ENCODE data around the gene RUVBL1. TPM values are rescaled to one million over a fixed set of nuclear protein-coding genes. Genes with fewer than 3 reads are reported as not detected.

Gene RUVBL1
- total and polyA plus RNA-seq, 10 of the 15 experiments (the other 5 are each of a cell fraction or from before 2014, with no cell fraction given), result 15.2 to 142 (median 84.2) TPM

DNA sequence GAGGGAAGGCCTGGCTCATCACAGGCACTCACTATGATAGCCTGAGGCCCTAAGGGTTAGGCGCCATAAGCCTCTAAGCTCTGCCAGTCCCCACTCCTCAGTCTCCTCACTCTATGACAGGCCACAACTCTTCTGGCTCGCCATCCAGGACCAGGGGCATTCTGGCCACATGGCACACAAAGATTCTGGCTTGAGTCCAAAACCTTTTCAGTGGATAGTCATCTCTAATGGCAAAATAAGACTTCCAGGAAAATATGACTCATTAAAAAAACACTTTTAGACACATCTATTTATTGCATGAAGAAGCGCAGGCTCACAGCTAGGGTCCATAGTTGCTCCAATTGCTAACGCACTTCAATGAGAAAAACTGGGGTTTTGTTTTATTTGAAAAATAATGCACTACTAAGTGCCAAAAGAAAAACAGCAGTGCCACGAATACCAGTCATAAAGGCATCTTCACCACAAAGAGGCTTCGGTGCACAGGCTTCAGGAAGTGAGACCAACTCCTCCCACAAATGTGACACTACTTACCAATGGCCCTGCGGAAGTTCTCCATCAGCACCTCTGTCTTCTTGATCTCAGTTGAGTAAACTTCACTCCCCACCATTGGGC lies 11.1 kb downstream of the RUVBL1 start:
- H3K27ac ChIP-seq (ENCODE audit: control insufficient read depth, insufficient read depth), result no peak overlapping the region

More for the DNA sequence above, 11.1 kb downstream of the RUVBL1 start:
- 27% methylated on average over 7 of the region's 7 CpGs for WGBS (ENCODE audit: insufficient coverage, insufficient replicate concordance, low lambda C conversion rate, missing lambda C conversion rate)
- 0 out of 2 replicates have a peak overlapping the region, but pooled peaks have one; percentile 7 for H2AFZ ChIP-seq (ENCODE audit: control insufficient read depth, low read depth, low read length)
- TF ChIP-seq MYB (IDR thresholded peaks at IDR 0.05; ENCODE audit: borderline replicate concordance, low read depth, low read length), result no peak
- TF ChIP-seq, protein P1, sequence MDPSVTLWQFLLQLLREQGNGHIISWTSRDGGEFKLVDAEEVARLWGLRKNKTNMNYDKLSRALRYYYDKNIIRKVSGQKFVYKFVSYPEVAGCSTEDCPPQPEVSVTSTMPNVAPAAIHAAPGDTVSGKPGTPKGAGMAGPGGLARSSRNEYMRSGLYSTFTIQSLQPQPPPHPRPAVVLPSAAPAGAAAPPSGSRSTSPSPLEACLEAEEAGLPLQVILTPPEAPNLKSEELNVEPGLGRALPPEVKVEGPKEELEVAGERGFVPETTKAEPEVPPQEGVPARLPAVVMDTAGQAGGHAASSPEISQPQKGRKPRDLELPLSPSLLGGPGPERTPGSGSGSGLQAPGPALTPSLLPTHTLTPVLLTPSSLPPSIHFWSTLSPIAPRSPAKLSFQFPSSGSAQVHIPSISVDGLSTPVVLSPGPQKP (IDR thresholded peaks at IDR 0.05; ENCODE audit: low read depth, low read length), result no peak
- TF ChIP-seq, protein P2, sequence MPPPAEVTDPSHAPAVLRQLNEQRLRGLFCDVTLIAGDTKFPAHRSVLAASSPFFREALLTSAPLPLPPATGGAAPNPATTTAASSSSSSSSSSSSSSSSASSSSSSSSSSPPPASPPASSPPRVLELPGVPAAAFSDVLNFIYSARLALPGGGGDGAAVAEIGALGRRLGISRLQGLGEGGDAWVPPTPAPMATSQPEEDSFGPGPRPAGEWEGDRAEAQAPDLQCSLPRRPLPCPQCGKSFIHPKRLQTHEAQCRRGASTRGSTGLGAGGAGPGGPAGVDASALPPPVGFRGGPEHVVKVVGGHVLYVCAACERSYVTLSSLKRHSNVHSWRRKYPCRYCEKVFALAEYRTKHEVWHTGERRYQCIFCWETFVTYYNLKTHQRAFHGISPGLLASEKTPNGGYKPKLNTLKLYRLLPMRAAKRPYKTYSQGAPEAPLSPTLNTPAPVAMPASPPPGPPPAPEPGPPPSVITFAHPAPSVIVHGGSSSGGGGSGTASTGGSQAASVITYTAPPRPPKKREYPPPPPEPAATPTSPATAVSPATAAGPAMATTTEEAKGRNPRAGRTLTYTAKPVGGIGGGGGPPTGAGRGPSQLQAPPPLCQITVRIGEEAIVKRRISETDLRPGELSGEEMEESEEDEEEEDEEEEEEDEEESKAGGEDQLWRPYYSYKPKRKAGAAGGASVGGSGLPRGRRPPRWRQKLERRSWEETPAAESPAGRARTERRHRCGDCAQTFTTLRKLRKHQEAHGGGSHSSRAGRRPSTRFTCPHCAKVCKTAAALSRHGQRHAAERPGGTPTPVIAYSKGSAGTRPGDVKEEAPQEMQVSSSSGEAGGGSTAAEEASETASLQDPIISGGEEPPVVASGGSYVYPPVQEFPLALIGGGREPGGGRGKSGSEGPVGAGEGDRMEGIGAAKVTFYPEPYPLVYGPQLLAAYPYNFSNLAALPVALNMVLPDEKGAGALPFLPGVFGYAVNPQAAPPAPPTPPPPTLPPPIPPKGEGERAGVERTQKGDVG (CRISPR knock-in tag; IDR thresholded peaks at IDR 0.05), result no peak
- no peak for TF ChIP-seq MEF2B (IDR thresholded peaks at IDR 0.05; ENCODE audit: partially characterized antibody, poor library complexity, severe bottlenecking)
- no peak for TF ChIP-seq MEF2A (IDR thresholded peaks at IDR 0.05; ENCODE audit: insufficient read depth, low read depth, low read length)
- TF ChIP-seq, protein P3, sequence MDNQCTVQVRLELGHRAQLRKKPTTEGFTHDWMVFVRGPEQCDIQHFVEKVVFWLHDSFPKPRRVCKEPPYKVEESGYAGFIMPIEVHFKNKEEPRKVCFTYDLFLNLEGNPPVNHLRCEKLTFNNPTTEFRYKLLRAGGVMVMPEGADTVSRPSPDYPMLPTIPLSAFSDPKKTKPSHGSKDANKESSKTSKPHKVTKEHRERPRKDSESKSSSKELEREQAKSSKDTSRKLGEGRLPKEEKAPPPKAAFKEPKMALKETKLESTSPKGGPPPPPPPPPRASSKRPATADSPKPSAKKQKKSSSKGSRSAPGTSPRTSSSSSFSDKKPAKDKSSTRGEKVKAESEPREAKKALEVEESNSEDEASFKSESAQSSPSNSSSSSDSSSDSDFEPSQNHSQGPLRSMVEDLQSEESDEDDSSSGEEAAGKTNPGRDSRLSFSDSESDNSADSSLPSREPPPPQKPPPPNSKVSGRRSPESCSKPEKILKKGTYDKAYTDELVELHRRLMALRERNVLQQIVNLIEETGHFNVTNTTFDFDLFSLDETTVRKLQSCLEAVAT (IDR thresholded peaks at IDR 0.05), result no peak
- TF ChIP-seq, protein P4, sequence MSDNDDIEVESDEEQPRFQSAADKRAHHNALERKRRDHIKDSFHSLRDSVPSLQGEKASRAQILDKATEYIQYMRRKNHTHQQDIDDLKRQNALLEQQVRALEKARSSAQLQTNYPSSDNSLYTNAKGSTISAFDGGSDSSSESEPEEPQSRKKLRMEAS (IDR thresholded peaks at IDR 0.05; ENCODE audit: low read depth, low read length), result no peak
- no peak for TF ChIP-seq WRNIP1 (IDR thresholded peaks at IDR 0.05; ENCODE audit: borderline replicate concordance, low read depth, low read length)
- TF ChIP-seq ZNF622 (IDR thresholded peaks at IDR 0.05), result no peak
- TF ChIP-seq TARDBP (IDR thresholded peaks at IDR 0.05; ENCODE audit: borderline replicate concordance), result no peak
- no peak for TF ChIP-seq LARP7 (IDR thresholded peaks at IDR 0.05)
- TF ChIP-seq BHLHE40 (IDR thresholded peaks at IDR 0.05; ENCODE audit: borderline replicate concordance in 1 of 2, low read depth in 2 of 2, low read length in 1 of 2), result no peak
- TF ChIP-seq SMC3 (IDR thresholded peaks at IDR 0.05; ENCODE audit: borderline replicate concordance, low read length), result no peak
- no peak for TF ChIP-seq PAX5 (IDR thresholded peaks at IDR 0.05; ENCODE audit: borderline replicate concordance, low read depth, low read length)
- TF ChIP-seq SUPT20H (IDR thresholded peaks at IDR 0.05; ENCODE audit: borderline replicate concordance, control insufficient read depth, low read depth, low read length), result no peak
- no peak for TF ChIP-seq NFYA (IDR thresholded peaks at IDR 0.05; ENCODE audit: borderline replicate concordance, low read depth, low read length)
- TF ChIP-seq GABPA (IDR thresholded peaks at IDR 0.05; ENCODE audit: low read depth), result no peak
- no peak for TF ChIP-seq BCL11A (IDR thresholded peaks at IDR 0.05; ENCODE audit: low read depth, low read length)
- ChIA-PET POLR2A (no interaction called here), CTCF (interaction anchor here (0.9 to 1.0 kb wide), 2 partner anchors 9 to 44 kb away, joined by 3 to 4 read pairs; no protein-coding TSS in a partner anchor), RAD21 (ENCODE audit: unreplicated experiment) (no interaction called here), SMC1A (ENCODE audit: uncharacterized antibody, unreplicated experiment) (interaction anchor here (1.1 kb wide), 1 partner anchor 11 kb away, joined by 3 read pairs; the partner anchor contains the start of gene RUVBL1)
- FAIRE-seq, result no peak
- intact Hi-C loops (cut with micrococcal nuclease; ENCODE audit: unreplicated experiment), result no loop called here
- no peaks in the 10 kb centered on the region for H3K27me3 ChIP-seq (replicated peaks in 1 of 2; ENCODE audit: control insufficient read depth in 2 of 2, insufficient read depth in 2 of 2, low read length in 1 of 2)
- H3K79me2 ChIP-seq (ENCODE audit: control insufficient read depth, insufficient read depth, low read length), result peaks cover 22% of the 10 kb centered on the region
- H4K20me1 ChIP-seq (ENCODE audit: control insufficient read depth, insufficient read depth), result no peaks in the 10 kb centered on the region
- H3K4me2 ChIP-seq (ENCODE audit: control insufficient read depth, insufficient read depth), result no peak overlapping the region
- no peaks in the 10 kb centered on the region for H3K9me3 ChIP-seq (replicated peaks; ENCODE audit: control insufficient read depth, insufficient read depth, low read length)
- DNase-seq (ENCODE audit: low read depth, low spot score), result peak; percentile 25
- H3K4me3 ChIP-seq, result no peak overlapping the region
- ATAC-seq, result peak; percentile 44; the same call in 2 of the 3 replicates
- H3K4me1 ChIP-seq (ENCODE audit: control insufficient read depth, insufficient read depth, low read length), result peaks cover 17% of the 10 kb centered on the region
- in situ Hi-C loops (cut with MboI), result no loop called here
- no TSS peak for BruUV-seq (replicated peaks)
- H3K36me3 ChIP-seq (ENCODE audit: control insufficient read depth in 2 of 2, insufficient read depth in 2 of 2, low read length in 1 of 2), result peaks cover 2 to 14% of the 10 kb centered on the region in 2 experiments
- no peak overlapping the region for H3K9ac ChIP-seq (ENCODE audit: control insufficient read depth, insufficient read depth, low read length)
